H9 (cell line): ENCODE data around the gene SLC26A6. TPM values are rescaled to one million over a fixed set of nuclear protein-coding genes. Genes with fewer than 3 reads are reported as not detected.

Experiments
- DNase-seq: peaks from one replicate; pipeline ENCODE4 v3.0.0-alpha.2; 2017
- H2AFZ ChIP-seq: one replicate; pipeline ENCODE4 v1.6.1; 2013; ENCODE audit warnings: mild to moderate bottlenecking, low read length, control low read depth, moderate library complexity
- H2AK5ac ChIP-seq: 2 replicates; pipeline ENCODE4 v1.6.1; 2013; ENCODE audit warnings: low read length, control low read depth, mixed read lengths; ENCODE audit not compliant: insufficient read length
- H2BK120ac ChIP-seq: one replicate; pipeline ENCODE4 v1.6.1; 2013; ENCODE audit warnings: low read depth, mild to moderate bottlenecking, low read length, control low read depth, inconsistent platforms; ENCODE audit not compliant: poor library complexity, severe bottlenecking
- H2BK12ac ChIP-seq: 2 replicates; pipeline ENCODE4 v1.6.1; 2013; ENCODE audit warnings: low read length, control low read depth, mixed read lengths, low read depth; ENCODE audit not compliant: insufficient read length
- H2BK15ac ChIP-seq: 2 replicates; pipeline ENCODE4 v1.6.1; 2013; ENCODE audit warnings: low read depth, low read length, control low read depth
- H2BK20ac ChIP-seq: one replicate; pipeline ENCODE4 v1.6.1; 2013; ENCODE audit warnings: low read depth, mild to moderate bottlenecking, low read length, control low read depth, inconsistent platforms; ENCODE audit not compliant: poor library complexity, severe bottlenecking
- H2BK5ac ChIP-seq: 2 replicates; pipeline ENCODE4 v1.6.1; 2013; ENCODE audit warnings: low read length, control low read depth, mixed read lengths; ENCODE audit not compliant: insufficient read length
- H3K14ac ChIP-seq: 2 replicates; pipeline ENCODE4 v1.6.1; 2013; ENCODE audit warnings: low read length, control low read depth; ENCODE audit not compliant: insufficient read depth
- H3K18ac ChIP-seq: 2 replicates; pipeline ENCODE4 v1.6.1; 2013; ENCODE audit warnings: low read depth, mild to moderate bottlenecking, mixed read lengths, low read length, control low read depth; ENCODE audit not compliant: insufficient read length
- H3K23ac ChIP-seq: 2 replicates; pipeline ENCODE4 v1.6.1; 2013; ENCODE audit warnings: low read length, control low read depth, mixed read lengths, low read depth; ENCODE audit not compliant: insufficient read length
- H3K23me2 ChIP-seq: 2 replicates; pipeline ENCODE4 v1.6.1; 2013; ENCODE audit warnings: low read depth, mild to moderate bottlenecking, mixed read lengths, low read length, control low read depth; ENCODE audit not compliant: insufficient read length, poor library complexity, severe bottlenecking
- H3K27ac ChIP-seq: 2 replicates; pipeline ENCODE4 v1.5.1; 2013; ENCODE audit warnings: low read length, control low read depth, mixed read lengths, low read depth; ENCODE audit not compliant: insufficient read length
- H3K27me3 ChIP-seq: 2 replicates; pipeline ENCODE4 v1.6.1; 2013; ENCODE audit warnings: low read length, control low read depth, inconsistent platforms; ENCODE audit not compliant: insufficient read depth
- H3K4ac ChIP-seq: 2 replicates; pipeline ENCODE4 v1.6.1; 2013; ENCODE audit warnings: low read depth, mild to moderate bottlenecking, control low read depth, inconsistent platforms, low read length, moderate library complexity
- H3K4me1 ChIP-seq: 2 replicates; pipeline ENCODE4 v1.6.1; 2013; ENCODE audit warnings: low read length, control low read depth, inconsistent platforms; ENCODE audit not compliant: insufficient read depth
- H3K4me2 ChIP-seq: 2 replicates; pipeline ENCODE4 v1.6.1; 2013; ENCODE audit warnings: low read length, control low read depth, mixed read lengths; ENCODE audit not compliant: insufficient read length, insufficient read depth
- H3K56ac ChIP-seq: 2 replicates; pipeline ENCODE4 v1.6.1; 2013; ENCODE audit warnings: low read depth, mild to moderate bottlenecking, mixed read lengths, low read length, control low read depth; ENCODE audit not compliant: insufficient read length
- H3K79me1 ChIP-seq: 2 replicates; pipeline ENCODE4 v1.6.1; 2013; ENCODE audit warnings: low read depth, mild to moderate bottlenecking, moderate library complexity, low read length, control low read depth, inconsistent platforms; ENCODE audit not compliant: insufficient read depth, poor library complexity, severe bottlenecking
- H3K79me2 ChIP-seq: 2 replicates; pipeline ENCODE4 v1.6.1; 2013; ENCODE audit warnings: low read length, control low read depth, inconsistent platforms; ENCODE audit not compliant: insufficient read depth
- H3K9ac ChIP-seq: 2 replicates; pipeline ENCODE4 v1.6.1; 2013; ENCODE audit warnings: low read length, control low read depth, mixed read lengths; ENCODE audit not compliant: insufficient read length; ENCODE audit errors: extremely low read depth
- H3K9me3 ChIP-seq: one replicate; pipeline ENCODE4 v1.6.1; 2013; ENCODE audit warnings: low read depth, low read length, inconsistent platforms; ENCODE audit not compliant: control insufficient read depth
- H3T11ph ChIP-seq: one replicate; pipeline ENCODE4 v1.6.1; 2013; ENCODE audit warnings: mild to moderate bottlenecking, low read length, control low read depth, inconsistent platforms
- H4K20me1 ChIP-seq: one replicate; pipeline ENCODE4 v1.6.1; 2013; ENCODE audit not compliant: control insufficient read depth, insufficient read length, insufficient read depth
- H4K5ac ChIP-seq: 2 replicates; pipeline ENCODE4 v1.6.1; 2013; ENCODE audit warnings: low read depth, mild to moderate bottlenecking, mixed read lengths, low read length, control low read depth; ENCODE audit not compliant: insufficient read length
- H4K8ac ChIP-seq: replicated peaks from 2 replicates; pipeline ENCODE4 v1.6.1; 2013; ENCODE audit warnings: low read length, control low read depth, mixed read lengths, low read depth; ENCODE audit not compliant: insufficient read length
- H4K91ac ChIP-seq: 2 replicates; pipeline ENCODE4 v1.6.1; 2013; ENCODE audit warnings: low read depth, mild to moderate bottlenecking, moderate library complexity, mixed read lengths, low read length, control low read depth; ENCODE audit not compliant: insufficient read length
- H3K27ac Mint-ChIP-seq, 3 experiments: 2 replicates in 2 of 3; 3 replicates in 1 of 3; pipeline ENCODE4 v1.8.0; 2020 to 2021; ENCODE audit warnings: mixed read lengths in 3 of 3, mild to moderate bottlenecking in 1 of 3, moderate library complexity in 1 of 3
- H3K27me3 Mint-ChIP-seq: 2 replicates; pipeline ENCODE4 v1.8.0; 2021; ENCODE audit warnings: low read depth, mild to moderate bottlenecking, moderate library complexity, mixed read lengths
- H3K36me3 Mint-ChIP-seq, 3 experiments: 2 replicates in 2 of 3; 3 replicates in 1 of 3; pipeline ENCODE4 v1.8.0; 2020 to 2021; ENCODE audit warnings: low read depth in 3 of 3, mixed read lengths in 3 of 3; ENCODE audit not compliant: insufficient read depth in 1 of 3
- H3K4me1 Mint-ChIP-seq, 2 experiments: 2 replicates each; pipeline ENCODE4 v1.8.0; 2020; ENCODE audit warnings: mixed read lengths in 2 of 2
- H3K4me3 Mint-ChIP-seq, 2 experiments: 2 replicates in 1 of 2; 3 replicates in 1 of 2; pipeline ENCODE4 v1.8.0; 2020 to 2021; ENCODE audit warnings: mild to moderate bottlenecking in 2 of 2, mixed read lengths in 2 of 2, moderate library complexity in 1 of 2
- H3K9me3 Mint-ChIP-seq, 2 experiments: 2 replicates in 1 of 2; 3 replicates in 1 of 2; pipeline ENCODE4 v1.8.0; 2020; ENCODE audit warnings: mild to moderate bottlenecking in 2 of 2, mixed read lengths in 2 of 2, moderate library complexity in 1 of 2
- WGBS: extraction: QIAGEN DNeasy Blood & Tissue Kit; methylation state at CpG from one replicate; pipeline ENCODE4 v1.1.7; 2013; ENCODE audit warnings: missing lambda C conversion rate, low lambda C conversion rate, mixed read lengths; ENCODE audit not compliant: insufficient read length; ENCODE audit errors: extremely low coverage; 5-methylcytosine and 5-hydroxymethylcytosine counted together
- total RNA-seq: library from RNA; stranded (reverse); gene quantifications from 2 replicates; pipeline ENCODE4 v1.2.1, GENCODE V29; 2021
- TF ChIP-seq, protein P1 (sequence below): fragments of 200-600 bp; sonication (generic); conservative IDR thresholded peaks from 3 replicates; pipeline ENCODE4 v1.8.0; 2021; ENCODE audit warnings: antibody characterized with exemption, mild to moderate bottlenecking

The SLC26A6 gene
- total RNA-seq, 1 experiment from 2014 or later = 61.3 TPM

DNA sequence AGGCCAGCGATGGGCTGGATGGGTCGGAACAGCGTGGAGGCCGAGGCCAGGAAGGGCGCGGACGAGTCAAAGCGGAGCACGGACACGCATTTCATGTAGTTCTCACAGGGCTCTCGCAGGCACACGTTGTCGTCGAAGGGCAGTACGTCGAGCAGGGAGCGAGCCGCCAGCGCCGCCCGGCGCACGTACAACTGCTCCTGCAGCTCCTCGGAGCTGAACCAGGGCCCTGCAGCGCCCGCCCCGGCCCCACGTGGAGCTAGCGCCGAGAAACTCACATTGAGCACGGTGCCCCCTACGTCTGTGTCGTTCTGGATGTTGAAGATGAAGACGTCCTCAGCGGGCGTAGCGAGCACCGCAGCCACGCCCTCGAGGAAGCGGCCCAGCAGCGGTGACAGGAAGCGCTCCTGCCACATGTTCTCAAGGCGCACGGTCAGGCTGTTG, 21.6 kb upstream of the SLC26A6 start:
- no peaks in the 10 kb centered on the region for H3K9me3 ChIP-seq
- no peak overlapping the region for H3K4me2 ChIP-seq
- no peak overlapping the region for H2AFZ ChIP-seq
- no peak overlapping the region for H3K4ac ChIP-seq
- H3K9me3 Mint-ChIP-seq = peaks cover 0 to 3% of the 10 kb centered on the region in 2 experiments; a peak in 1 of 5 replicates
- peak overlapping the region in 2 of 3 experiments; percentile 35 to 66; a peak in 2 of 7 replicates for H3K27ac Mint-ChIP-seq
- H3K79me2 ChIP-seq = no peaks in the 10 kb centered on the region
- no peaks in the 10 kb centered on the region; the same call in 1 of the 2 replicates for H3K4me1 ChIP-seq
- H3T11ph ChIP-seq = no peak overlapping the region
- H2BK20ac ChIP-seq = no peak overlapping the region
- peak overlapping the region; percentile 63 to 67 for H3K4me3 Mint-ChIP-seq
- H2BK15ac ChIP-seq = no peak overlapping the region
- no peak overlapping the region for H4K5ac ChIP-seq
- H3K36me3 Mint-ChIP-seq = peaks cover 39 to 62% (median 59%) of the 10 kb centered on the region in 3 experiments
- no peak overlapping the region for H3K14ac ChIP-seq
- H3K27me3 Mint-ChIP-seq = peaks cover 6% of the 10 kb centered on the region; the same call in 1 of the 2 replicates
- no peak overlapping the region for H3K9ac ChIP-seq
- no peak overlapping the region for H4K91ac ChIP-seq
- no peak overlapping the region for H4K8ac ChIP-seq
- no CpG with 5 or more reads among the region's 45 CpGs for WGBS
- H3K23me2 ChIP-seq = peaks cover 10% of the 10 kb centered on the region
- DNase-seq = peak; percentile 69
- peaks cover 2% of the 10 kb centered on the region for H4K20me1 ChIP-seq
- no peaks in the 10 kb centered on the region for H3K27me3 ChIP-seq
- H2AK5ac ChIP-seq = no peak overlapping the region
- TF ChIP-seq, protein P1, sequence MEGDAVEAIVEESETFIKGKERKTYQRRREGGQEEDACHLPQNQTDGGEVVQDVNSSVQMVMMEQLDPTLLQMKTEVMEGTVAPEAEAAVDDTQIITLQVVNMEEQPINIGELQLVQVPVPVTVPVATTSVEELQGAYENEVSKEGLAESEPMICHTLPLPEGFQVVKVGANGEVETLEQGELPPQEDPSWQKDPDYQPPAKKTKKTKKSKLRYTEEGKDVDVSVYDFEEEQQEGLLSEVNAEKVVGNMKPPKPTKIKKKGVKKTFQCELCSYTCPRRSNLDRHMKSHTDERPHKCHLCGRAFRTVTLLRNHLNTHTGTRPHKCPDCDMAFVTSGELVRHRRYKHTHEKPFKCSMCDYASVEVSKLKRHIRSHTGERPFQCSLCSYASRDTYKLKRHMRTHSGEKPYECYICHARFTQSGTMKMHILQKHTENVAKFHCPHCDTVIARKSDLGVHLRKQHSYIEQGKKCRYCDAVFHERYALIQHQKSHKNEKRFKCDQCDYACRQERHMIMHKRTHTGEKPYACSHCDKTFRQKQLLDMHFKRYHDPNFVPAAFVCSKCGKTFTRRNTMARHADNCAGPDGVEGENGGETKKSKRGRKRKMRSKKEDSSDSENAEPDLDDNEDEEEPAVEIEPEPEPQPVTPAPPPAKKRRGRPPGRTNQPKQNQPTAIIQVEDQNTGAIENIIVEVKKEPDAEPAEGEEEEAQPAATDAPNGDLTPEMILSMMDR = no peak
- H2BK12ac ChIP-seq = no peak overlapping the region
- H3K18ac ChIP-seq = peak overlapping the region; percentile 6
- no peak overlapping the region for H3K56ac ChIP-seq
- H3K79me1 ChIP-seq = no peaks in the 10 kb centered on the region
- H3K27ac ChIP-seq = no peak overlapping the region
- peaks cover 6 to 14% of the 10 kb centered on the region in 2 experiments for H3K4me1 Mint-ChIP-seq
- H3K23ac ChIP-seq = no peak overlapping the region
- H2BK120ac ChIP-seq = no peak overlapping the region
- H2BK5ac ChIP-seq = no peak overlapping the region
